ENCODE results near the gene SPOCD1.

SPOCD1 gene

GRCh38 chr1:31815752-31816500 is at the start of gene SPOCD1:
Gene SPOCD1 (minus strand): TSS chr1:31816022. CDS start chr1:31815333, 689 bp downstream.
- DNase-seq: peak; percentile 76

- no peak for DNase-seq
These were observed 46.2 kb upstream of the SPOCD1 start for GRCh38 chr1:31862071-31862470.

- no peak for DNase-seq
These were observed 45.5 kb upstream of the SPOCD1 start for GRCh38 chr1:31861346-31861745.

- no peak for DNase-seq
These were observed 44.8 kb upstream of the SPOCD1 start for GRCh38 chr1:31860581-31860980.

- DNase-seq: no peak
These were observed 43.9 kb upstream of the SPOCD1 start for GRCh38 chr1:31859719-31860118.

GRCh38 chr1:31859044-31859443 is 43.2 kb upstream of the SPOCD1 start:
- DNase-seq: no peak

GRCh38 chr1:31857863-31858262 is 42.0 kb upstream of the SPOCD1 start:
- DNase-seq: no peak

- no peak for DNase-seq
These were observed 40.3 kb upstream of the SPOCD1 start for GRCh38 chr1:31856140-31856539.

GRCh38 chr1:31855038-31855845 is 39.4 kb upstream of the SPOCD1 start:
- DNase-seq: no peak

GRCh38 chr1:31849653-31850052 is 33.8 kb upstream of the SPOCD1 start:
- no peak for DNase-seq

- no peak for DNase-seq
These were observed 32.6 kb upstream of the SPOCD1 start for GRCh38 chr1:31848381-31848897.

GRCh38 chr1:31846484-31846883 is 30.7 kb upstream of the SPOCD1 start:
- DNase-seq: no peak

- DNase-seq: no peak
These were observed 27.7 kb upstream of the SPOCD1 start for GRCh38 chr1:31843506-31843905.

GRCh38 chr1:31839662-31840343 is 24.0 kb upstream of the SPOCD1 start:
- DNase-seq: no peak

- no peak for DNase-seq
These were observed 21.8 kb upstream of the SPOCD1 start for GRCh38 chr1:31837451-31838158.

- no peak for DNase-seq
These were observed 20.8 kb upstream of the SPOCD1 start for GRCh38 chr1:31836638-31837037.

- no peak for DNase-seq
These were observed 19.6 kb upstream of the SPOCD1 start for GRCh38 chr1:31835415-31835814.

- DNase-seq: peak; percentile 1
These were observed 18.7 kb upstream of the SPOCD1 start for GRCh38 chr1:31834501-31834900.

- DNase-seq: no peak
These were observed 15.9 kb upstream of the SPOCD1 start for GRCh38 chr1:31831397-31832378.

GRCh38 chr1:31830511-31830910 is 14.7 kb upstream of the SPOCD1 start:
- no peak for DNase-seq

- no peak for DNase-seq
These were observed 14.2 kb upstream of the SPOCD1 start for GRCh38 chr1:31830065-31830464.
